ENCODE data around the gene SLC25A47. TPM values are rescaled to one million over a fixed set of nuclear protein-coding genes. Genes with fewer than 3 reads are reported as not detected.

SLC25A47 gene
- total RNA-seq, 1 experiment from 2014 or later, result not detected

- peak; percentile 99 for DNase-seq (ENCODE audit: low read depth)
Observed at GRCh38 chr14:100375963-100376735, 53.0 kb downstream of the SLC25A47 start, which contains the start of gene WDR25. TSS of gene WDR25 (plus strand) at chr14:100376485.

- no peak for DNase-seq (ENCODE audit: low read depth)
Observed at GRCh38 chr14:100376751-100377171, 53.6 kb downstream of the SLC25A47 start.

Other genes starting within 250 kb of the SLC25A47 start
- 0.06 TPM in 1 of 2 replicates, not detected in the other for gene DEGS2, start 163.7 kb upstream of the SLC25A47 start, total RNA-seq (2014; rRNA removed; shearing (Covaris generic))
- gene YY1, start 84.2 kb upstream of the SLC25A47 start, total RNA-seq (2014; rRNA removed; shearing (Covaris generic)), result 44.1 and 47.3 TPM in 2 replicates
- gene SLC25A29, start 16.9 kb upstream of the SLC25A47 start, total RNA-seq (2014; rRNA removed; shearing (Covaris generic)), result 30.7 and 34.7 TPM in 2 replicates
- gene WDR25, start 53.1 kb downstream of the SLC25A47 start, total RNA-seq (2014; rRNA removed; shearing (Covaris generic)), result 30.2 and 32.1 TPM in 2 replicates